ENCODE results near the gene GZMM. TPM values are rescaled to one million over a fixed set of nuclear protein-coding genes. Genes with fewer than 3 reads are reported as not detected.
A peak's percentile ranks its signal among the peaks of the same experiment; 100 is the strongest.

The GZMM gene
- total and polyA plus RNA-seq, 8 donors, result 0.28 to 0.38 (median 0.34) TPM; not detected in 2

GRCh38 chr19:579842-580155 is 35.9 kb downstream of the GZMM start:
- H3K27me3 ChIP-seq, result no peaks in the 10 kb centered on the region
- H3K4me1 ChIP-seq, result peaks cover 9 to 10% (median 9%) of the 10 kb centered on the region in 3 donors
- no peak overlapping the region for H3K4me3 ChIP-seq
- no peak overlapping the region for H3K27ac ChIP-seq
- WGBS, 2 donors, result 91 to 93% methylated on average over 11 of the region's 11 CpGs
- H3K9me3 ChIP-seq, result no peaks in the 10 kb centered on the region
- intact Hi-C loops (cut with DNase I), result no loop called here
- H3K36me3 ChIP-seq, result peaks cover 0 to 20% (median 16%) of the 10 kb centered on the region in 3 donors
- peak in 1 of 6 donors; percentile 69 for DNase-seq
- no peak for FAIRE-seq
- TF ChIP-seq CTCF (IDR thresholded peaks at IDR 0.05), result no peak
- no peak for ATAC-seq

- H3K36me3 ChIP-seq, result peaks cover 0 to 20% (median 16%) of the 10 kb centered on the region in 3 donors
- DNase-seq, result peak in 1 of 6 donors; percentile 76
- intact Hi-C loops (cut with DNase I), result no loop called here
- no peak overlapping the region for H3K27ac ChIP-seq
- peaks cover 7 to 9% (median 8%) of the 10 kb centered on the region in 3 donors for H3K4me1 ChIP-seq
- H3K4me3 ChIP-seq, result no peak overlapping the region
- H3K9me3 ChIP-seq, result no peaks in the 10 kb centered on the region
- no peaks in the 10 kb centered on the region for H3K27me3 ChIP-seq
- FAIRE-seq, result no peak
- 89 to 90% methylated on average over 22 of the region's 22 CpGs for WGBS, 2 donors
- ATAC-seq, result no peak
- no peak for TF ChIP-seq CTCF (IDR thresholded peaks at IDR 0.05)
Measured at GRCh38 chr19:580274-580835, 36.5 kb downstream of the GZMM start.

- H3K4me3 ChIP-seq, result no peak overlapping the region
- intact Hi-C loops (cut with DNase I), result no loop called here
- no peak for FAIRE-seq
- 88 to 94% methylated on average over 31 to 40 of the region's 40 CpGs for WGBS, 2 donors
- no peak for TF ChIP-seq CTCF (IDR thresholded peaks at IDR 0.05)
- no peaks in the 10 kb centered on the region for H3K9me3 ChIP-seq
- ATAC-seq, result no peak
- H3K27me3 ChIP-seq, result no peaks in the 10 kb centered on the region
- H3K4me1 ChIP-seq, result no peaks in the 10 kb centered on the region
- peaks cover 0 to 20% (median 16%) of the 10 kb centered on the region in 3 donors for H3K36me3 ChIP-seq
- H3K27ac ChIP-seq, result no peak overlapping the region
- DNase-seq, result peak in 1 of 6 donors; percentile 77
Measured at GRCh38 chr19:581399-582111, 37.7 kb downstream of the GZMM start.

- intact Hi-C loops (cut with DNase I), result no loop called here
- no peak for TF ChIP-seq CTCF (IDR thresholded peaks at IDR 0.05)
- Histone ChIP-seq H3K9me3 (no peaks in the 10 kb centered on the region), H3K4me1 (no peaks in the 10 kb centered on the region), H3K4me3 (no peak overlapping the region), H3K27me3 (no peaks in the 10 kb centered on the region), H3K27ac (no peak overlapping the region), H3K36me3 (peaks cover 0 to 20% (median 16%) of the 10 kb centered on the region in 3 donors)
- no peak for FAIRE-seq
- no peak for ATAC-seq
- DNase-seq, result no peak
- WGBS, 2 donors, result 92 to 94% methylated on average over 31 of the region's 31 CpGs
Measured at GRCh38 chr19:582497-583197, 38.8 kb downstream of the GZMM start.
